ENCODE measurements around the gene KRT84.

Gene KRT84

DNA sequence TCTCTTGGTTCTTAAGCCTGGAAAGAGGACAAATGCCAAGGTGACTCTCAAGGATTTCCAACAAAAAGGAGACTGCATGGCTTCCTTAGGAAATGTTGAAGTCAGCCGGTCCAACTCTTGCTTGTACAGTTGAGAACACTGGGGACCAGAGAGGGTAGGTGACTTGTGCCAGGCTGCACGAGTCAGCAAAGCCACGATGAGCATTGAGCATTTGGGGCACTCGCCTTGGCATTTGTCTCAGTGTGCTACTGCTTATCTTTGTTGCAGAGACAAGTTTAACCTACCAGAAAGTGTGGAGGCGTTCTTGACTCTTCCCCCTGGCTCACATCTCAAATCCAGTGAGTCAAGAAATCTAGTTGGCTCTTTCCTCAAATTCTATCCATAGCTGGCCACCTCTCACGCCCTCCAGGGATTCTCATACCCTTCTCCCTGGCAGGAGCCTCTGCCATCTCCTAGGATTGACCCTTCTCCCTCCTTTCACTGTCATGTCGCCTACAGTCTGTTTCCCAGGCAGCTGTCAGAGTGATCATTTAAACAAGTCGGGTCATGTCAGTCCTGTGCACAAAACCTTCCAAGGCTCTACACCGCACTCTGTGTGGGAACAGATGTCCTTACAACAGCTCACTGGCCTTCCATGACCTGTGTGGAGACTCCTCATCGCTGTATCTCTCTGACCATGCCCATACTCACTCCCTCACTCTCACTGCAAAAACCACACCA, 47.1 kb downstream of the KRT84 start:
- DNase-seq = no peak

DNA sequence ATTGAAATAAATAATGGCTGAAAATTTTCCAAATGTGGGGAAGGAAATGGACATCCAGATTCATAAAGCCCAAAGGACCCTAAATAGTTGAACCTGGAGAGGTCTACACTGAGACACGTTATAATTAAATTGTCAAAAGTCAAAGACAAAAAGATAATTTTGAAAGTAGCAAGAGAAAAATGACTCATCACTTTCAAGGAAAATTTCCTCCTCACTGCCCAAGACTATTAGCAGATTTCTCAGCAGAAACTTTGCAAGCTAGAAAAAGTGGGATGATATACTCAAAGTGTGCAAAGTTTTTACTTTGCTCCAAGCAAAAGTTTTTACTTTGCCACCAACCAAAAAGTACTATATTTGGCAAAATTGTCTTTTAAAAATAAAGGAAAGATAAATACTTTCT, 48.4 kb downstream of the KRT84 start:
- no peak for DNase-seq

DNA sequence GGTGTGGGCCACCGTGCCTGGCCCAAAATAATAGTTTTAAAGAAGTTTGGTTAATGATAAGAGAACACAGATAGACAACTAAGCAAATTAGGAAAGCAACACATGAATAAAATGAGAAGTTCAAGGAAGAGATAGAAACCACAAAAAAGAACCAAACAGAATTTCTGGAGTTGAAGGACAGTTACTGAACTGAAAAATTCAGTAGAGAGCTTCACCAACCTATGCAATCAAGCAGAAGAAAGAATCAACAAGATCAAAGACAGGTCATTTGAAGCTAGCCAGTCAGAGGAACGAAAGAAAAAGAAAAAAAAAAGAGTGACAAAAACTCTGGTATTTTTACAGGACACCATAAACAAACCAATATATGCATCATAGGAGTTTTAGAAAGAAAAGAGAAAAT, 48.8 kb downstream of the KRT84 start:
- DNase-seq = no peak

DNA sequence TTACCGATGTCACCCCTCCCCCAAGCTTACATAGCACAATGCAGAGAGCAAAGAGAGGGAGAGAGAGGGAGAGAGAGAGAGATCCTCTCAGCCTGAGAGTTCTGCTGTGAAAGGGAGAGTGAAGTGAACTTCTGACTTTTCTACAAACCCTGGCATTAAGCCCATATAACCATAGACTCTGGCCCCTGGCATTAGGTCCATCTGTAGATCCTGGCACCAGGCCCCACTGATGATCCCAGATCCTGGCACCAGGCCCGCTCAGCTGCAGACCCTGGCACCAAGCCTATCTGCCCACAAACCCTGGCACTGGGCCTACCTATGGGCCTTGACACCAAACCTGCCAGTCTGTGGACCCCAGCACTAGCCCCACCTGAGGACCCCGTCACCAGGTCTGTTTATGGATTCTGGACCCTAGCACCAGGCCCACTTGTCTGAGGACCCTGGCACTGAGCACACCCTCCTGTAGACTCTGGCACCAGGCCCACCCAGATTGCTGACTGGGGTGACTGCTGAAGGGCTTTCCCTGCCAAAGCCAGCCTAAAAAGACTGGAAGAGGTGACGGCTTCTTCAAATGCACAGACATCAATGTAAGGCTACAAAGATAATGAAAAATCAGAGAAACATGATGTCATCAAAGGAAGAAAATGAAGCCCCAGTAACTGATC, 49.7 kb downstream of the KRT84 start:
- no peak for DNase-seq

DNA sequence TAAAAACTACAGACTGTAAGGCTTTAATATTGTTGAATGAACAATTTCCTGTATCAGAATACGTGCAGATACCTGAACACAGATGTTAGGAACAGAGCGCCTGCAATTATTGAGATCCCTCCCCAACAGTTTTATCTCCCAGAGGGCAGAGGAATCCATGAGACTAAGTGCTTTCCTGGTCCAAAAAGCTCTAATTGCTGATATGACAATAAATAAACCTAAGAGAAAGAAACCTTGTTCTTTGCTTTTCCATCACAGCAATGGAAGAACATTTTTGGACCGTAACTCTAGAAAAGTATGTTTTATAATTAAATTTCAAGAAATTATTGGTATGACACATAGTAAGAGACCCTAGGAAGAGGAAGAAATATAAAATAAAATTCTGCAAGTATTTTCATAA, 51.3 kb downstream of the KRT84 start:
- no peak for DNase-seq

DNA sequence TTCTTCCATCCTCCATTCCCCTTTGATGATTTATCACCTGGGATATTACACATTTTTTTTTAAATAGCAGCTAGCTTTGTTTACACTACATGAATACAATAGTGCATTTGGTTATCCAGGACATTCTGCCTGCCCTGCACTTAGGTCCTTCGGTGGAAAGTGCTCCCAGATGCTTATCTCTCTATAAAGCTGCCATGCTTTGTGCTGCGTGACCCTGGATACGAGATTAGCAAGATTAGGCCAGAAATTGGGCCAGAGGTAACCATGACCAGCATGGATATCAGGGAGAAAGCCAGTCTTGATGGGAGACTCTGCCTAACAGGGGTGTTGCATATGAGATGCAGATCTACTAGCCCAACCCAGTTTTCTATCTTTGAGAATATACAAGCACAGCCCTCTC, 52.1 kb downstream of the KRT84 start:
- DNase-seq = no peak

DNA sequence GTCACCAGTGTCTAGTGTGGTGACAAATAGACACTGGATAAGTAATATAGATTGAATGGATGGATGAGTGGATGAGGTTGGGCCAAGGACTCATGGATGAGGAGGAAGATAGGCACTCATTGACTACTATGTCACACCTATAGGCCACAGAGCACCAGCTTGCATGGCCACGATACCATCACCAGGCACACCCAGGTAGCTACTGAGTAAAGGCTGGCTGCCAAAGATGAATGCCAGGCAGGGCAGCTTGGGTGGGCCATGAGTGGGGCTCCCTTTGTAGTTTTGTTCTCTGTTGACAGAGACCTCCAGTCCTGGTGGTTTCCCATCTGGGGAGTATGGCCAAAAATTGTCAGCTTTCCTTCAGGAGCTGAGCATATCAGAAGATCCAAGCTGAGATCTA, 53.1 kb downstream of the KRT84 start:
- no peak for DNase-seq

DNA sequence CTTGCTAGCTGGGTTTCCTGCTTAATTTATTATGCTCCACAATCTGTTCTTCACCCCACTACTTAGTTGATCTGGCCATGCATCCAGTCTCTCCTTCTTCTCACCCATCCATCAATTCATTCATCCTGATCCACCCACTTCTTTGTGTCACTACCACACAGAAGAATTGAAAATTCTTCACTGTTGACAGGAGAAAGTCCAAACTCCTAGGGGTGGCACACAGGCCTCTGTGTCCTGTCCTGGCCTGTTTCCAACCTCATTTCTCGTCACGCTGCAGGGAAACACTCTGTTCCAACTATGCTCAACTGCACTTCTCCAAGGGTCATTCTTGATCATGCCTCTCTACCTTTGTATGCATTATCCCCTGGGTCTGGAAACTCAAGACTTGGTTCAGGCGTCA, 53.6 kb downstream of the KRT84 start:
- DNase-seq = no peak

DNA sequence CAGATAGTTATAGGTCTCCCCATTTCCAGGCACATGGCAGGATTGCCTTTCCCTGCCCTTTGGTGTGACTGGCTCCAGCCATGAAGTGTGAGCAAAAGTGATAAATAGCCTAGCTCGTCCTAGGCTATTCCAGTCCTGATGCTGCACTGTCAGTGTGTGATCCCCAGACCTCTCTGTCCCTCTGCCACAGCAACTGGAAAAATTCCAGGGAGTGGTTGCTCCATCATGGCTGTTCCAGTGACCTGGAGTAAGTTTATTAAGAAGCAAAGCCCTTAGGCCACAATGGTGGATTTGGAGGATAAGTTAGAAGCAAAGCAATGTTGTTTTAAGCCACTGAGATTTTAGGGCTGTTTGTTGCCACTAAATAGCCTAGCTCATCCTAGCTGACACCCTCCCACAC, 54.4 kb downstream of the KRT84 start:
- DNase-seq = no peak

DNA sequence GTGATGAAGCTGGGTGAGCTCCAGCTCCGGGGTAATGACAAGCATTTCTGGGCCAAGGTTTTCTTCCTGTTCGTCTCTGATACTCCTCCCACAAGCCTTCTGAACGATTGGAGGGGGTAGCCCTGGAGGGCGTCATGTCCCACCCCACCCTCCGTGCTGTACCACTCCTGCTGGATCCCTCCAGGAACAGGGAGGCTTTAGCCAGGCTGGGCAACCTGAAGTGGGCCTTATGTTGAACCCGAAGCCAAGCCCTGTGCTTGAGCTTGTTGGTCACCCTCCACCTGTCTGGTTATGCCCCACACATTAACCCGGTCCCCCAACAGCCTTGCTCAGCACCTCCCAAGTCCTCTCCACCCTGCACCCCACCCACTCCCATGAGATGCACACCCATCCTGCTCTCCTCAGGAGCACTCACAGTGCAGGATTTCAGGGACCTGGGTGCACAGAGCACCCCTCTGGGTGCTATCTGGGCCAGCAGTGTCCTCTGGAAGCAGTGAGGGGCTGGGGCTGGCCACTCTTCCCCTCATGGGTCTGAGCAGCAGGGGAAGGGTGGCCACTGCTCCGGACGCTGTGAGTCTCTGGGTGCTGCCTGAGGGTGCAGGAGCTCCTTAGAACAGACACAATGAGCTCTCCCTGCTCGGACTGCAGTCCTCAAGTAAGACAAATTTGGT, 57.5 kb downstream of the KRT84 start:
- no peak for DNase-seq
